HepG2 (cell line): ENCODE results near the gene ZNF324B. TPM values are rescaled to one million over a fixed set of nuclear protein-coding genes. Genes with fewer than 3 reads are reported as not detected.

Experiments used
- FLYWCH1 ChIP-seq: sonication (generic); formaldehyde crosslinking; IDR thresholded peaks from 2 replicates; pipeline ENCODE4 v1.8.1; 2023; ENCODE audit warnings: mild to moderate bottlenecking, missing genetic modification reagents
- FOXA1 ChIP-seq, 2 experiments: fragments of 450-650 bp in 1 of 2; sonication (generic) in 1 of 2; formaldehyde crosslinking in 1 of 2; IDR thresholded peaks; 2 replicates each; pipeline versions ENCODE4 v1.4.0 to v1.6.1; 2016 to 2020; ENCODE audit warnings: missing genetic modification reagents in 1 of 2
- GABPA ChIP-seq, 2 experiments: IDR thresholded peaks; 2 replicates each; pipeline ENCODE4 v1.6.1; 2011 to 2016; ENCODE audit warnings: low read depth in 2 of 2, low read length in 1 of 2, missing biosample characterization in 1 of 2, missing genetic modification characterization in 1 of 2
- GFI1 ChIP-seq: sonication (generic); formaldehyde crosslinking; IDR thresholded peaks from 2 replicates; pipeline ENCODE4 v1.5.0; 2020; ENCODE audit warnings: missing genetic modification reagents, mild to moderate bottlenecking, borderline replicate concordance
- HMGXB4 ChIP-seq, 2 experiments: sonication (generic) in 1 of 2; formaldehyde crosslinking in 1 of 2; IDR thresholded peaks; 2 replicates each; pipeline versions ENCODE4 v1.4.0 to v1.6.1; 2018 to 2020; ENCODE audit warnings: missing genetic modification reagents in 2 of 2, borderline replicate concordance in 1 of 2, low read depth in 1 of 2, mild to moderate bottlenecking in 1 of 2, missing biosample characterization in 1 of 2
- KAT8 ChIP-seq: IDR thresholded peaks from 2 replicates; pipeline ENCODE4 v1.6.1; 2016; ENCODE audit warnings: missing genetic modification reagents, missing compliant biosample characterization
- KLF16 ChIP-seq, 2 experiments: sonication (generic) in 1 of 2; formaldehyde crosslinking in 1 of 2; IDR thresholded peaks; 2 replicates each; pipeline versions ENCODE4 v1.6.1 to v1.8.0; 2016 to 2023; ENCODE audit warnings: missing genetic modification reagents in 2 of 2, missing compliant biosample characterization in 1 of 2
- MED8 ChIP-seq: sonication (generic); formaldehyde crosslinking; IDR thresholded peaks from 2 replicates; pipeline ENCODE4 v1.8.1; 2023; ENCODE audit warnings: mild to moderate bottlenecking, missing genetic modification reagents; ENCODE audit not compliant: insufficient replicate concordance
- NFKBIZ ChIP-seq: IDR thresholded peaks from 2 replicates; pipeline ENCODE4 v1.6.1; 2018; ENCODE audit warnings: missing genetic modification reagents, missing compliant biosample characterization
- SPEN ChIP-seq: sonication (generic); formaldehyde crosslinking; IDR thresholded peaks from 2 replicates; pipeline ENCODE4 v1.5.1; 2020; ENCODE audit warnings: low read depth, mild to moderate bottlenecking, missing genetic modification reagents
- THRA ChIP-seq: sonication (generic); formaldehyde crosslinking; IDR thresholded peaks from 2 replicates; pipeline ENCODE4 v1.4.0; 2020; ENCODE audit warnings: missing genetic modification reagents, borderline replicate concordance
- USF2 ChIP-seq, 2 experiments: sonication (generic) in 1 of 2; formaldehyde crosslinking in 1 of 2; IDR thresholded peaks; 2 replicates each; pipeline versions ENCODE4 v1.5.1 to v1.6.1; 2011 to 2020; ENCODE audit warnings: borderline replicate concordance in 1 of 2, low read depth in 1 of 2, low read length in 1 of 2, mild to moderate bottlenecking in 1 of 2, missing genetic modification reagents in 1 of 2, moderate library complexity in 1 of 2
- ZBTB10 ChIP-seq: sonication (generic); formaldehyde crosslinking; IDR thresholded peaks from 2 replicates; pipeline ENCODE4 v1.4.0; 2020; ENCODE audit warnings: missing genetic modification reagents, borderline replicate concordance
- ZNF276 ChIP-seq: sonication (generic); formaldehyde crosslinking; IDR thresholded peaks from 2 replicates; pipeline ENCODE4 v1.4.0; 2020; ENCODE audit warnings: mild to moderate bottlenecking, low read depth, missing genetic modification reagents
- ZNF329 ChIP-seq: sonication (generic); formaldehyde crosslinking; IDR thresholded peaks from 2 replicates; pipeline ENCODE4 v1.9.0; 2021; ENCODE audit warnings: low read depth, mild to moderate bottlenecking, missing genetic modification reagents
- ZNF678 ChIP-seq: sonication (generic); formaldehyde crosslinking; IDR thresholded peaks from 2 replicates; pipeline ENCODE4 v1.4.0; 2020; ENCODE audit warnings: mild to moderate bottlenecking, missing genetic modification reagents
- polyA plus RNA-seq, 8 experiments: library from polyadenylated mRNA; depleted of rRNA in 3 of 8; stranded (reverse) in 7 of 8; unstranded in 1 of 8; fragments of >200 nt; fragmentation: Illumina TruSeq in 4 of 8; extraction: Trizol in 4 of 8; gene quantifications; 2 replicates each; pipeline versions ENCODE4 v1.2.1 to v1.2.3, GENCODE V29; 2011 to 2016; ENCODE audit warnings: low read depth in 4 of 8, missing spikeins in 1 of 8, mixed read lengths in 1 of 8; ENCODE audit not compliant: insufficient read depth in 1 of 8
- total RNA-seq, 5 experiments: library from RNA; depleted of rRNA; stranded (reverse); fragments of >200 nt; fragmentation: Illumina TruSeq; extraction: Trizol; gene quantifications; 2 replicates each; pipeline ENCODE4 v1.2.3, GENCODE V29; 2016; ENCODE audit warnings: low read depth in 1 of 5

The ZNF324B gene
- total and polyA plus RNA-seq, 2 of the 13 experiments (the other 11 are each of a cell fraction or from before 2014, with no cell fraction given), result 0.53 to 3.0 TPM

- TF ChIP-seq USF2 (IDR thresholded peaks at IDR 0.05; ENCODE audit: low read depth, low read length) (no peak), USF2 (CRISPR knock-in tag; IDR thresholded peaks at IDR 0.05; ENCODE audit: borderline replicate concordance) (no peak), ZNF329 (CRISPR knock-in tag) (no peak), SPEN (CRISPR knock-in tag) (peak; percentile 57; the same call in 1 of the 2 replicates), ZBTB10 (CRISPR knock-in tag) (no peak), THRA (CRISPR knock-in tag) (no peak), KLF16 (CRISPR knock-in tag; IDR thresholded peaks at IDR 0.05) (peak in 1 of 2 experiments; percentile 65; a peak in 1 of 4 replicates), HMGXB4 (CRISPR knock-in tag; IDR thresholded peaks at IDR 0.05; ENCODE audit: borderline replicate concordance in 1 of 2, low read depth in 1 of 2) (0 out of 4 replicates have a peak, but pooled peaks of 1 of the 2 experiments have one; percentile 26), NFKBIZ (CRISPR knock-in tag) (peak; percentile 26; the same call in 1 of the 2 replicates), GFI1 (CRISPR knock-in tag) (no peak), FOXA1 (IDR thresholded peaks at IDR 0.05) (no peak), FOXA1 (CRISPR knock-in tag; IDR thresholded peaks at IDR 0.05) (0 out of 2 replicates have a peak, but pooled peaks have one; percentile 19), KAT8 (CRISPR knock-in tag) (peak; percentile 58), MED8 (CRISPR knock-in tag) (no peak), ZNF678 (CRISPR knock-in tag) (no peak), GABPA (IDR thresholded peaks at IDR 0.05; ENCODE audit: low read depth, low read length) (peak; percentile 91), GABPA (CRISPR knock-in tag; IDR thresholded peaks at IDR 0.05; ENCODE audit: low read depth) (peak; percentile 96), FLYWCH1 (CRISPR knock-in tag) (0 out of 2 replicates have a peak, but pooled peaks have one; percentile 10), ZNF276 (CRISPR knock-in tag) (no peak)
Observed at GRCh38 chr19:58451358-58452101, at the start of gene ZNF324B (continued).
